ENCODE results near the gene MYBPC3. TPM values are rescaled to one million over a fixed set of nuclear protein-coding genes. Genes with fewer than 3 reads are reported as not detected.

MYBPC3 gene
- total and polyA plus RNA-seq, 2 experiments from 2014 or later: not detected

DNA sequence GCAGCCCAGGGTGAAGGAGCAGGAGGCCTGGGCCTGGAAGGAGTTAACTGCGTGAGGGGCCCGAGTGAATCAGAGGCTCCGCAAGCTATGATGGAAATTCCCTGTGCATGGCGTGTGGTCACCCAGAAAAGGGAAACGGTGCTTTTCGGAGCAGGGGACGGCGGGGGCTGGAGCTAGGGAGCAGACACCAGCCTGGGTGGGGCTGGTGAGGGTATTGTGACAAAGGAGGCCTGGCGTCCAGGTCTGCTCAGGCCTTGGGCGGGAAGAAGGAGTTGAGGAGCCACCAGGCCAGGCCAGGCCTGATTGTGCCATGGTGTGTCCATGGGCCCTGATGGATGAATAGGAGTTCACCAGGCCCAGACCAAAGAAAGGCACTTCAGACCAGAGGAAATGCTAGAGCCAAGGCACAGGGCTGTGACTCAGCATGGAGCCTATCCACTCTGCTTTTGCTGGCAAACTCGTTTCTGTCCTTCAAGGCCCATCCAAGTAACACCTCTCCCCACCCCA is 38.6 kb upstream of the MYBPC3 start (continued):
- TF ChIP-seq, protein P1, sequence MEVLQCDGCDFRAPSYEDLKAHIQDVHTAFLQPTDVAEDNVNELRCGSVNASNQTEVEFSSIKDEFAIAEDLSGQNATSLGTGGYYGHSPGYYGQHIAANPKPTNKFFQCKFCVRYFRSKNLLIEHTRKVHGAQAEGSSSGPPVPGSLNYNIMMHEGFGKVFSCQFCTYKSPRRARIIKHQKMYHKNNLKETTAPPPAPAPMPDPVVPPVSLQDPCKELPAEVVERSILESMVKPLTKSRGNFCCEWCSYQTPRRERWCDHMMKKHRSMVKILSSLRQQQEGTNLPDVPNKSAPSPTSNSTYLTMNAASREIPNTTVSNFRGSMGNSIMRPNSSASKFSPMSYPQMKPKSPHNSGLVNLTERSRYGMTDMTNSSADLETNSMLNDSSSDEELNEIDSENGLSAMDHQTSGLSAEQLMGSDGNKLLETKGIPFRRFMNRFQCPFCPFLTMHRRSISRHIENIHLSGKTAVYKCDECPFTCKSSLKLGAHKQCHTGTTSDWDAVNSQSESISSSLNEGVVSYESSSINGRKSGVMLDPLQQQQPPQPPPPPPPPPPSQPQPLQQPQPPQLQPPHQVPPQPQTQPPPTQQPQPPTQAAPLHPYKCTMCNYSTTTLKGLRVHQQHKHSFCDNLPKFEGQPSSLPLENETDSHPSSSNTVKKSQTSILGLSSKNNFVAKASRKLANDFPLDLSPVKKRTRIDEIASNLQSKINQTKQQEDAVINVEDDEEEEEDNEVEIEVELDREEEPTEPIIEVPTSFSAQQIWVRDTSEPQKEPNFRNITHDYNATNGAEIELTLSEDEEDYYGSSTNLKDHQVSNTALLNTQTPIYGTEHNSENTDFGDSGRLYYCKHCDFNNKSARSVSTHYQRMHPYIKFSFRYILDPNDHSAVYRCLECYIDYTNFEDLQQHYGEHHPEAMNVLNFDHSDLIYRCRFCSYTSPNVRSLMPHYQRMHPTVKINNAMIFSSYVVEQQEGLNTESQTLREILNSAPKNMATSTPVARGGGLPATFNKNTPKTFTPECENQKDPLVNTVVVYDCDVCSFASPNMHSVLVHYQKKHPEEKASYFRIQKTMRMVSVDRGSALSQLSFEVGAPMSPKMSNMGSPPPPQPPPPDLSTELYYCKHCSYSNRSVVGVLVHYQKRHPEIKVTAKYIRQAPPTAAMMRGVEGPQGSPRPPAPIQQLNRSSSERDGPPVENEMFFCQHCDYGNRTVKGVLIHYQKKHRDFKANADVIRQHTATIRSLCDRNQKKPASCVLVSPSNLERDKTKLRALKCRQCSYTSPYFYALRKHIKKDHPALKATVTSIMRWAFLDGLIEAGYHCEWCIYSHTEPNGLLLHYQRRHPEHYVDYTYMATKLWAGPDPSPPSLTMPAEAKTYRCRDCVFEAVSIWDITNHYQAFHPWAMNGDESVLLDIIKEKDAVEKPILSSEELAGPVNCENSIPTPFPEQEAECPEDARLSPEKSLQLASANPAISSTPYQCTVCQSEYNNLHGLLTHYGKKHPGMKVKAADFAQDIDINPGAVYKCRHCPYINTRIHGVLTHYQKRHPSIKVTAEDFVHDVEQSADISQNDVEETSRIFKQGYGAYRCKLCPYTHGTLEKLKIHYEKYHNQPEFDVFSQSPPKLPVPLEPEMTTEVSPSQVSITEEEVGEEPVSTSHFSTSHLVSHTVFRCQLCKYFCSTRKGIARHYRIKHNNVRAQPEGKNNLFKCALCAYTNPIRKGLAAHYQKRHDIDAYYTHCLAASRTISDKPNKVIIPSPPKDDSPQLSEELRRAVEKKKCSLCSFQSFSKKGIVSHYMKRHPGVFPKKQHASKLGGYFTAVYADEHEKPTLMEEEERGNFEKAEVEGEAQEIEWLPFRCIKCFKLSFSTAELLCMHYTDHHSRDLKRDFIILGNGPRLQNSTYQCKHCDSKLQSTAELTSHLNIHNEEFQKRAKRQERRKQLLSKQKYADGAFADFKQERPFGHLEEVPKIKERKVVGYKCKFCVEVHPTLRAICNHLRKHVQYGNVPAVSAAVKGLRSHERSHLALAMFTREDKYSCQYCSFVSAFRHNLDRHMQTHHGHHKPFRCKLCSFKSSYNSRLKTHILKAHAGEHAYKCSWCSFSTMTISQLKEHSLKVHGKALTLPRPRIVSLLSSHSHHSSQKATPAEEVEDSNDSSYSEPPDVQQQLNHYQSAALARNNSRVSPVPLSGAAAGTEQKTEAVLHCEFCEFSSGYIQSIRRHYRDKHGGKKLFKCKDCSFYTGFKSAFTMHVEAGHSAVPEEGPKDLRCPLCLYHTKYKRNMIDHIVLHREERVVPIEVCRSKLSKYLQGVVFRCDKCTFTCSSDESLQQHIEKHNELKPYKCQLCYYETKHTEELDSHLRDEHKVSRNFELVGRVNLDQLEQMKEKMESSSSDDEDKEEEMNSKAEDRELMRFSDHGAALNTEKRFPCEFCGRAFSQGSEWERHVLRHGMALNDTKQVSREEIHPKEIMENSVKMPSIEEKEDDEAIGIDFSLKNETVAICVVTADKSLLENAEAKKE (CRISPR knock-in tag; IDR thresholded peaks at IDR 0.05): no peak
- TF ChIP-seq EZH2 (IDR thresholded peaks at IDR 0.05; ENCODE audit: low read depth, unreplicated experiment): no peak
- no peak for TF ChIP-seq STAT1 (IDR thresholded peaks at IDR 0.05; ENCODE audit: unreplicated experiment)

DNA sequence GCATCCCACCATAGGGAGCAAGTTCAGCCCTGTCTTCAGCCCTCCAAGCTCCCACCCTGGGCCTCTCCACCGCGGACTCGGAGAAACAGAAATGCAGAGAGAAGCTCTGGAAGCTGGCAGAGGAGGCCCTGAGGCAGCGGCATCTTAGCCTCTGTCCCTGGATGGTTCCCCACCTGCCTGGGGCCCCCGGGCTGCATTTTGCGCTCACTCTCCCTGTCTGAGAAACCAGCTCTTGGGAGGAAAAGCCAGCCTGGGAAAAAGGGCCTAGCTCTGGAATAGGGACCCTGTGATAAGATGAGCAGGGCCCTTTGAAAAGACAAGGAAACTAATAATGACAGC is 37.9 kb upstream of the MYBPC3 start:
- DNase-seq (ENCODE audit: low spot score): no peak
- no peaks in the 10 kb centered on the region for H3K9me3 Mint-ChIP-seq
- Histone ChIP-seq H3K27me3 (ENCODE audit: insufficient read depth) (no peaks in the 10 kb centered on the region), H4K20me1 (replicated peaks; ENCODE audit: insufficient read depth) (no peaks in the 10 kb centered on the region), H3K4me3 (no peak overlapping the region), H3K4me2 (no peak overlapping the region), H3K27ac (ENCODE audit: low read depth) (no peak overlapping the region), H3F3A (replicated peaks; ENCODE audit: low read depth) (no peaks in the 10 kb centered on the region), H3K36me3 (ENCODE audit: insufficient read depth) (no peaks in the 10 kb centered on the region), H3K4me1 (ENCODE audit: insufficient read depth) (no peaks in the 10 kb centered on the region), H2AFZ (no peak overlapping the region), H3K9me2 (ENCODE audit: insufficient read depth) (no peaks in the 10 kb centered on the region), H3K79me2 (replicated peaks; ENCODE audit: insufficient read depth) (no peaks in the 10 kb centered on the region)
- peaks cover 3% of the 10 kb centered on the region for H3K27me3 Mint-ChIP-seq (ENCODE audit: insufficient read depth, low read depth, poor library complexity)
- ATAC-seq: no peak
- no peak overlapping the region for H3K27ac Mint-ChIP-seq
- no peak overlapping the region for H3K4me3 Mint-ChIP-seq
- H3K4me1 Mint-ChIP-seq: peaks cover 2% of the 10 kb centered on the region; the same call in 2 of the 3 replicates
- H3K36me3 Mint-ChIP-seq (ENCODE audit: low read depth): no peaks in the 10 kb centered on the region
- TF ChIP-seq CREB1 (CRISPR knock-in tag; IDR thresholded peaks at IDR 0.05; ENCODE audit: low read depth) (no peak), JUNB (IDR thresholded peaks at IDR 0.05; ENCODE audit: unreplicated experiment) (no peak), STAT1 (IDR thresholded peaks at IDR 0.05; ENCODE audit: unreplicated experiment) (no peak), EZH2 (IDR thresholded peaks at IDR 0.05; ENCODE audit: low read depth, unreplicated experiment) (no peak), ZNF114 (CRISPR knock-in tag; IDR thresholded peaks at IDR 0.05) (no peak), POLR2AphosphoS5 (IDR thresholded peaks at IDR 0.05; ENCODE audit: low read depth) (no peak)
- TF ChIP-seq, protein P1 (CRISPR knock-in tag; IDR thresholded peaks at IDR 0.05): no peak
- TF ChIP-seq, protein P2, sequence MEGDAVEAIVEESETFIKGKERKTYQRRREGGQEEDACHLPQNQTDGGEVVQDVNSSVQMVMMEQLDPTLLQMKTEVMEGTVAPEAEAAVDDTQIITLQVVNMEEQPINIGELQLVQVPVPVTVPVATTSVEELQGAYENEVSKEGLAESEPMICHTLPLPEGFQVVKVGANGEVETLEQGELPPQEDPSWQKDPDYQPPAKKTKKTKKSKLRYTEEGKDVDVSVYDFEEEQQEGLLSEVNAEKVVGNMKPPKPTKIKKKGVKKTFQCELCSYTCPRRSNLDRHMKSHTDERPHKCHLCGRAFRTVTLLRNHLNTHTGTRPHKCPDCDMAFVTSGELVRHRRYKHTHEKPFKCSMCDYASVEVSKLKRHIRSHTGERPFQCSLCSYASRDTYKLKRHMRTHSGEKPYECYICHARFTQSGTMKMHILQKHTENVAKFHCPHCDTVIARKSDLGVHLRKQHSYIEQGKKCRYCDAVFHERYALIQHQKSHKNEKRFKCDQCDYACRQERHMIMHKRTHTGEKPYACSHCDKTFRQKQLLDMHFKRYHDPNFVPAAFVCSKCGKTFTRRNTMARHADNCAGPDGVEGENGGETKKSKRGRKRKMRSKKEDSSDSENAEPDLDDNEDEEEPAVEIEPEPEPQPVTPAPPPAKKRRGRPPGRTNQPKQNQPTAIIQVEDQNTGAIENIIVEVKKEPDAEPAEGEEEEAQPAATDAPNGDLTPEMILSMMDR (conservative IDR thresholded peaks at IDR 0.05; ENCODE audit: low read depth in 2 of 2): no peak

Data from GM23338 (cell line).